ENCODE data around the gene GTF2IRD1. TPM values are rescaled to one million over a fixed set of nuclear protein-coding genes. Genes with fewer than 3 reads are reported as not detected.
"Not testable (repeated sequence)": the region's sequence is repeated elsewhere in the genome, so short reads cannot be mapped to it uniquely, and the experiment has no call there.

Gene GTF2IRD1
- total and polyA plus RNA-seq, 2 experiments from 2014 or later, result 34.9 to 39.6 TPM

GRCh38 chr7:74561898-74562613 lies 108.3 kb downstream of the GTF2IRD1 start:
- no peaks in the 10 kb centered on the region for H4K20me1 ChIP-seq (ENCODE audit: insufficient read depth, poor library complexity, severe bottlenecking)
- DNase-seq (ENCODE audit: low spot score), result no peak
- no peaks in the 10 kb centered on the region for H3K79me2 ChIP-seq
- no peak overlapping the region for H2AFZ ChIP-seq
- H3K27ac ChIP-seq, result no peak overlapping the region
- H3K9me2 ChIP-seq (replicated peaks; ENCODE audit: insufficient read depth), result no peaks in the 10 kb centered on the region
- no peaks in the 10 kb centered on the region for H3K9me3 ChIP-seq (ENCODE audit: low read depth)
- H3K4me2 ChIP-seq, result no peak overlapping the region
- H3K27me3 ChIP-seq, result no peaks in the 10 kb centered on the region
- TF ChIP-seq EZH2phosphoT487 (IDR thresholded peaks at IDR 0.05; ENCODE audit: low read depth, severe bottlenecking, unreplicated experiment) (no peak), CTCF (IDR thresholded peaks at IDR 0.05; ENCODE audit: poor library complexity) (no peak), EZH2 (IDR thresholded peaks at IDR 0.05; ENCODE audit: borderline replicate concordance) (no peak)
- no peak overlapping the region for H3K4me3 ChIP-seq
- 97% methylated on average over 12 of the region's 12 CpGs for WGBS (ENCODE audit: low lambda C conversion rate, missing lambda C conversion rate)
- H3K36me3 ChIP-seq (replicated peaks; ENCODE audit: insufficient read depth, low read depth), result no peaks in the 10 kb centered on the region
- no peaks in the 10 kb centered on the region for H3K4me1 ChIP-seq (ENCODE audit: insufficient read depth)

DNA sequence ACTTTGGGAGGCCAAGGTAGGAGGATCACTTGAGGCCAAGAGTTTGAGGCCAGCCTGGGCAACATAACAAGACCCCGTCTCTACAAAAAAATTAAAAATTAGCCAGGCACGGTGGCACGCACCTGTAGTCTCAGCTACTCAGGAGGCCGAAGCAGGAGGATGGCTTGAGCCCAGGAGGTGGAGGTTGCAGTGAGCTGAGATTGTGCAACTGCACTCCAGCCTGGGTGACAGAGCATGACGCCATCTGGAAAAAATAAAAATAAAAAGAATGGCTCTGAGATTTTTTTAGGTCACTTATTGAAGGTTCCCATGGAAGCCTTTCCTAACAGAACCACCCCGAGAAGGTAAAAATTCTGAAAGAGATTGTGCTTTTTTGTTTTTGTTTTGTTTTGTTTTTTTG lies 109.9 kb downstream of the GTF2IRD1 start:
- not testable (repeated sequence) for H3K4me1 ChIP-seq (ENCODE audit: insufficient read depth); H2AFZ ChIP-seq; H3K9me3 ChIP-seq (ENCODE audit: low read depth); H3K27ac ChIP-seq; H3K36me3 ChIP-seq (replicated peaks; ENCODE audit: insufficient read depth, low read depth); H3K9me2 ChIP-seq (replicated peaks; ENCODE audit: insufficient read depth); H3K4me3 ChIP-seq; H3K27me3 ChIP-seq; H3K4me2 ChIP-seq; H3K79me2 ChIP-seq; DNase-seq (ENCODE audit: low spot score); H4K20me1 ChIP-seq (ENCODE audit: insufficient read depth, poor library complexity, severe bottlenecking)
- WGBS (ENCODE audit: low lambda C conversion rate, missing lambda C conversion rate), result over 99% methylated on average over 6 of the region's 6 CpGs

- Histone ChIP-seq H4K20me1 (ENCODE audit: insufficient read depth, poor library complexity, severe bottlenecking) (no peaks in the 10 kb centered on the region), H3K27ac (no peak overlapping the region), H3K4me2 (no peak overlapping the region), H3K9me2 (replicated peaks; ENCODE audit: insufficient read depth) (no peaks in the 10 kb centered on the region), H3K79me2 (no peaks in the 10 kb centered on the region), H3K36me3 (replicated peaks; ENCODE audit: insufficient read depth, low read depth) (no peaks in the 10 kb centered on the region), H3K4me1 (ENCODE audit: insufficient read depth) (no peaks in the 10 kb centered on the region), H2AFZ (no peak overlapping the region), H3K4me3 (no peak overlapping the region), H3K27me3 (no peaks in the 10 kb centered on the region), H3K9me3 (ENCODE audit: low read depth) (no peaks in the 10 kb centered on the region)
- DNase-seq (ENCODE audit: low spot score), result no peak
- TF ChIP-seq CTCF (IDR thresholded peaks at IDR 0.05; ENCODE audit: poor library complexity), result no peak
- TF ChIP-seq EZH2 (IDR thresholded peaks at IDR 0.05; ENCODE audit: borderline replicate concordance), result no peak
- TF ChIP-seq EZH2phosphoT487 (IDR thresholded peaks at IDR 0.05; ENCODE audit: low read depth, severe bottlenecking, unreplicated experiment), result no peak
- WGBS (ENCODE audit: low lambda C conversion rate, missing lambda C conversion rate), result 92% methylated on average over 2 of the region's 2 CpGs
Observed at GRCh38 chr7:74567318-74567668, 113.6 kb downstream of the GTF2IRD1 start.

GRCh38 chr7:74568658-74569057 lies 115.0 kb downstream of the GTF2IRD1 start:
- WGBS (ENCODE audit: low lambda C conversion rate, missing lambda C conversion rate), result 73% methylated on average over 4 of the region's 5 CpGs
- no peaks in the 10 kb centered on the region for H3K4me1 ChIP-seq (ENCODE audit: insufficient read depth)
- no peaks in the 10 kb centered on the region for H3K9me2 ChIP-seq (replicated peaks; ENCODE audit: insufficient read depth)
- H3K4me2 ChIP-seq, result no peak overlapping the region
- H3K27me3 ChIP-seq, result no peaks in the 10 kb centered on the region
- no peak for TF ChIP-seq EZH2phosphoT487 (IDR thresholded peaks at IDR 0.05; ENCODE audit: low read depth, severe bottlenecking, unreplicated experiment)
- no peak for TF ChIP-seq CTCF (IDR thresholded peaks at IDR 0.05; ENCODE audit: poor library complexity)
- no peak for TF ChIP-seq EZH2 (IDR thresholded peaks at IDR 0.05; ENCODE audit: borderline replicate concordance)
- H3K4me3 ChIP-seq, result no peak overlapping the region
- H3K9me3 ChIP-seq (ENCODE audit: low read depth), result no peaks in the 10 kb centered on the region
- H3K36me3 ChIP-seq (replicated peaks; ENCODE audit: insufficient read depth, low read depth), result no peaks in the 10 kb centered on the region
- no peak for DNase-seq (ENCODE audit: low spot score)
- H2AFZ ChIP-seq, result no peak overlapping the region
- no peak overlapping the region for H3K27ac ChIP-seq
- no peaks in the 10 kb centered on the region for H3K79me2 ChIP-seq
- H4K20me1 ChIP-seq (ENCODE audit: insufficient read depth, poor library complexity, severe bottlenecking), result no peaks in the 10 kb centered on the region

All from hepatocyte (in vitro differentiated cells).